ENCODE results near the gene MEGF11.

MEGF11 gene

GRCh38 chr15:66162286-66162685, 91.3 kb downstream of the MEGF11 start:
- Histone ChIP-seq H3K4me3 (ENCODE audit: low read length) (no peak overlapping the region), H3K9ac (ENCODE audit: low read length) (no peak overlapping the region), H3K9me3 (ENCODE audit: control insufficient read depth, low read length) (no peaks in the 10 kb centered on the region), H3K27me3 (replicated peaks; ENCODE audit: control insufficient read depth, insufficient read depth, low read length) (peaks cover 72% of the 10 kb centered on the region), H3K4me1 (ENCODE audit: control insufficient read depth, insufficient read depth, low read length) (no peaks in the 10 kb centered on the region), H3K36me3 (ENCODE audit: control insufficient read depth, insufficient read depth, low read length, severe bottlenecking) (no peaks in the 10 kb centered on the region)
- DNase-seq (ENCODE audit: low read depth), result no peak

GRCh38 chr15:66161575-66162118, 91.9 kb downstream of the MEGF11 start:
- H3K27me3 ChIP-seq (replicated peaks; ENCODE audit: control insufficient read depth, insufficient read depth, low read length), result peaks cover 74% of the 10 kb centered on the region
- H3K9ac ChIP-seq (ENCODE audit: low read length), result no peak overlapping the region
- DNase-seq (ENCODE audit: low read depth), result no peak
- H3K4me1 ChIP-seq (ENCODE audit: control insufficient read depth, insufficient read depth, low read length), result no peaks in the 10 kb centered on the region
- no peaks in the 10 kb centered on the region for H3K9me3 ChIP-seq (ENCODE audit: control insufficient read depth, low read length)
- no peaks in the 10 kb centered on the region for H3K36me3 ChIP-seq (ENCODE audit: control insufficient read depth, insufficient read depth, low read length, severe bottlenecking)
- no peak overlapping the region for H3K4me3 ChIP-seq (ENCODE audit: low read length)

GRCh38 chr15:66161108-66161507, 92.4 kb downstream of the MEGF11 start:
- DNase-seq (ENCODE audit: low read depth), result no peak
- Histone ChIP-seq H3K9ac (ENCODE audit: low read length) (no peak overlapping the region), H3K27me3 (replicated peaks; ENCODE audit: control insufficient read depth, insufficient read depth, low read length) (peaks cover 75% of the 10 kb centered on the region), H3K4me3 (ENCODE audit: low read length) (no peak overlapping the region), H3K9me3 (ENCODE audit: control insufficient read depth, low read length) (no peaks in the 10 kb centered on the region), H3K36me3 (ENCODE audit: control insufficient read depth, insufficient read depth, low read length, severe bottlenecking) (no peaks in the 10 kb centered on the region), H3K4me1 (ENCODE audit: control insufficient read depth, insufficient read depth, low read length) (no peaks in the 10 kb centered on the region)

GRCh38 chr15:66157507-66157906, 96.0 kb downstream of the MEGF11 start:
- Histone ChIP-seq H3K9ac (ENCODE audit: low read length) (no peak overlapping the region), H3K27me3 (replicated peaks; ENCODE audit: control insufficient read depth, insufficient read depth, low read length) (peaks cover 76% of the 10 kb centered on the region), H3K4me1 (ENCODE audit: control insufficient read depth, insufficient read depth, low read length) (no peaks in the 10 kb centered on the region), H3K36me3 (ENCODE audit: control insufficient read depth, insufficient read depth, low read length, severe bottlenecking) (no peaks in the 10 kb centered on the region), H3K9me3 (ENCODE audit: control insufficient read depth, low read length) (peaks cover 7% of the 10 kb centered on the region), H3K4me3 (ENCODE audit: low read length) (no peak overlapping the region)
- DNase-seq (ENCODE audit: low read depth), result no peak

GRCh38 chr15:66156310-66156975, 97.1 kb downstream of the MEGF11 start:
- H3K27me3 ChIP-seq (replicated peaks; ENCODE audit: control insufficient read depth, insufficient read depth, low read length), result peaks cover 82% of the 10 kb centered on the region
- no peaks in the 10 kb centered on the region for H3K36me3 ChIP-seq (ENCODE audit: control insufficient read depth, insufficient read depth, low read length, severe bottlenecking)
- no peaks in the 10 kb centered on the region for H3K4me1 ChIP-seq (ENCODE audit: control insufficient read depth, insufficient read depth, low read length)
- peaks cover 7% of the 10 kb centered on the region for H3K9me3 ChIP-seq (ENCODE audit: control insufficient read depth, low read length)
- no peak for DNase-seq (ENCODE audit: low read depth)
- no peak overlapping the region for H3K4me3 ChIP-seq (ENCODE audit: low read length)
- H3K9ac ChIP-seq (ENCODE audit: low read length), result no peak overlapping the region

GRCh38 chr15:66155065-66155464, 98.5 kb downstream of the MEGF11 start:
- DNase-seq (ENCODE audit: low read depth), result no peak
- Histone ChIP-seq H3K4me3 (ENCODE audit: low read length) (no peak overlapping the region), H3K9ac (ENCODE audit: low read length) (no peak overlapping the region), H3K27me3 (replicated peaks; ENCODE audit: control insufficient read depth, insufficient read depth, low read length) (peaks cover 86% of the 10 kb centered on the region), H3K9me3 (ENCODE audit: control insufficient read depth, low read length) (peaks cover 7% of the 10 kb centered on the region), H3K36me3 (ENCODE audit: control insufficient read depth, insufficient read depth, low read length, severe bottlenecking) (no peaks in the 10 kb centered on the region), H3K4me1 (ENCODE audit: control insufficient read depth, insufficient read depth, low read length) (no peaks in the 10 kb centered on the region)

- peaks cover 7% of the 10 kb centered on the region for H3K9me3 ChIP-seq (ENCODE audit: control insufficient read depth, low read length)
- H3K27me3 ChIP-seq (replicated peaks; ENCODE audit: control insufficient read depth, insufficient read depth, low read length), result peaks cover 91% of the 10 kb centered on the region
- H3K36me3 ChIP-seq (ENCODE audit: control insufficient read depth, insufficient read depth, low read length, severe bottlenecking), result no peaks in the 10 kb centered on the region
- no peak overlapping the region for H3K9ac ChIP-seq (ENCODE audit: low read length)
- no peak overlapping the region for H3K4me3 ChIP-seq (ENCODE audit: low read length)
- no peak for DNase-seq (ENCODE audit: low read depth)
- no peaks in the 10 kb centered on the region for H3K4me1 ChIP-seq (ENCODE audit: control insufficient read depth, insufficient read depth, low read length)
These were observed 99.0 kb downstream of the MEGF11 start for GRCh38 chr15:66154581-66154980.

GRCh38 chr15:66153549-66154415, 99.8 kb downstream of the MEGF11 start:
- DNase-seq (ENCODE audit: low read depth), result no peak
- Histone ChIP-seq H3K27me3 (replicated peaks; ENCODE audit: control insufficient read depth, insufficient read depth, low read length) (peaks cover 94% of the 10 kb centered on the region), H3K36me3 (ENCODE audit: control insufficient read depth, insufficient read depth, low read length, severe bottlenecking) (no peaks in the 10 kb centered on the region), H3K9me3 (ENCODE audit: control insufficient read depth, low read length) (peaks cover 7% of the 10 kb centered on the region), H3K4me1 (ENCODE audit: control insufficient read depth, insufficient read depth, low read length) (no peaks in the 10 kb centered on the region), H3K4me3 (ENCODE audit: low read length) (no peak overlapping the region), H3K9ac (ENCODE audit: low read length) (no peak overlapping the region)

GRCh38 chr15:66152650-66153049, 100.9 kb downstream of the MEGF11 start:
- Histone ChIP-seq H3K27me3 (replicated peaks; ENCODE audit: control insufficient read depth, insufficient read depth, low read length) (peaks cover 92% of the 10 kb centered on the region), H3K4me1 (ENCODE audit: control insufficient read depth, insufficient read depth, low read length) (no peaks in the 10 kb centered on the region), H3K9ac (ENCODE audit: low read length) (no peak overlapping the region), H3K36me3 (ENCODE audit: control insufficient read depth, insufficient read depth, low read length, severe bottlenecking) (no peaks in the 10 kb centered on the region), H3K9me3 (ENCODE audit: control insufficient read depth, low read length) (peaks cover 7% of the 10 kb centered on the region), H3K4me3 (ENCODE audit: low read length) (no peak overlapping the region)
- DNase-seq (ENCODE audit: low read depth), result no peak

- H3K4me1 ChIP-seq (ENCODE audit: control insufficient read depth, insufficient read depth, low read length), result no peaks in the 10 kb centered on the region
- no peak for DNase-seq (ENCODE audit: low read depth)
- H3K9ac ChIP-seq (ENCODE audit: low read length), result no peak overlapping the region
- peaks cover 92% of the 10 kb centered on the region for H3K27me3 ChIP-seq (replicated peaks; ENCODE audit: control insufficient read depth, insufficient read depth, low read length)
- no peaks in the 10 kb centered on the region for H3K36me3 ChIP-seq (ENCODE audit: control insufficient read depth, insufficient read depth, low read length, severe bottlenecking)
- peaks cover 7% of the 10 kb centered on the region for H3K9me3 ChIP-seq (ENCODE audit: control insufficient read depth, low read length)
- H3K4me3 ChIP-seq (ENCODE audit: low read length), result no peak overlapping the region
These were observed 101.7 kb downstream of the MEGF11 start for GRCh38 chr15:66151809-66152208.

- DNase-seq (ENCODE audit: low read depth), result no peak
- Histone ChIP-seq H3K4me3 (ENCODE audit: low read length) (no peak overlapping the region), H3K36me3 (ENCODE audit: control insufficient read depth, insufficient read depth, low read length, severe bottlenecking) (no peaks in the 10 kb centered on the region), H3K27me3 (replicated peaks; ENCODE audit: control insufficient read depth, insufficient read depth, low read length) (peaks cover 91% of the 10 kb centered on the region), H3K4me1 (ENCODE audit: control insufficient read depth, insufficient read depth, low read length) (no peaks in the 10 kb centered on the region), H3K9me3 (ENCODE audit: control insufficient read depth, low read length) (peaks cover 7% of the 10 kb centered on the region), H3K9ac (ENCODE audit: low read length) (no peak overlapping the region)
These were observed 103.7 kb downstream of the MEGF11 start for GRCh38 chr15:66149871-66150270.
